K562 (cell line): ENCODE data around the gene NEDD4L. TPM values are rescaled to one million over a fixed set of nuclear protein-coding genes. Genes with fewer than 3 reads are reported as not detected.
A peak's percentile ranks its signal among the peaks of the same experiment; 100 is the strongest.

ENCODE experiments used
- ATAC-seq: fragments of 200-7000 bp; cut with Tn5 transposase; 3 replicates; pipeline ENCODE4 v1.9.1; 2020; ENCODE audit warnings: moderate library complexity
- BruUV-seq: library from RNA; stranded (reverse); fragments of 400-500 nt; replicated peaks from 2 replicates; lab custom pipeline; 2021; lab: Mats Ljungman, UMichigan
- CTCF ChIA-PET: fragments of 300-600 bp; formaldehyde crosslinking; extraction: SDS; loops from one replicate; lab custom pipeline; 2021; ENCODE audit warnings: low intra/inter-chr PET ratio; lab: Yijun Ruan, JAX
- POLR2A ChIA-PET: fragments of 300-600, 350-650 bp; sonication (Branson Sonifier 250); formaldehyde crosslinking; extraction: SDS; loops from one replicate; lab custom pipeline; 2021; ENCODE audit warnings: antibody characterized with exemption, inconsistent platforms; lab: Yijun Ruan, JAX
- DNase-seq, 4 experiments: peaks; one replicate each; pipeline versions ENCODE4 v3.0.0 to v3.0.0-alpha.2; 2011 to 2018; ENCODE audit warnings: low spot score in 3 of 4, mixed read lengths in 3 of 4; ENCODE audit errors: extremely low read depth in 1 of 4
- FAIRE-seq: peaks from 2 replicates; lab custom pipeline; 2011; peaks lifted over from hg19 to GRCh38; lab: Jason Lieb, UNC
- H2AFZ ChIP-seq: 2 replicates; pipeline ENCODE4 v1.6.0; 2011; ENCODE audit warnings: low read depth, low read length, control low read depth, inconsistent platforms
- H3K27ac ChIP-seq: fragments of 200-600 bp; 3 replicates; pipeline ENCODE4 v1.8.0; 2011; ENCODE audit warnings: low read depth, mild to moderate bottlenecking, control low read depth, inconsistent platforms, low read length, moderate library complexity, mixed read lengths; ENCODE audit errors: extremely low read depth
- H3K27me3 ChIP-seq, 2 experiments: fragments of 300-600 bp in 1 of 2; 2 replicates in 1 of 2; 3 replicates in 1 of 2; pipeline versions ENCODE4 v1.6.0 to v1.8.0; 2011; ENCODE audit warnings: inconsistent platforms in 2 of 2, low read length in 2 of 2, mild to moderate bottlenecking in 1 of 2, mixed read lengths in 1 of 2, moderate library complexity in 1 of 2; ENCODE audit not compliant: control insufficient read depth in 2 of 2, insufficient read depth in 2 of 2
- H3K36me3 ChIP-seq: fragments of 300-600 bp; 3 replicates; pipeline ENCODE4 v1.8.0; 2011; ENCODE audit warnings: mild to moderate bottlenecking, low read length, inconsistent platforms; ENCODE audit not compliant: control insufficient read depth, insufficient read depth
- H3K4me1 ChIP-seq, 2 experiments: fragments of 200-600 bp in 1 of 2; replicated peaks in 1 of 2; 2 replicates in 1 of 2; 3 replicates in 1 of 2; pipeline versions ENCODE4 v1.5.1 to v1.8.0; 2011; ENCODE audit warnings: inconsistent platforms in 2 of 2, low read length in 2 of 2, mild to moderate bottlenecking in 1 of 2, mixed read lengths in 1 of 2, moderate library complexity in 1 of 2; ENCODE audit not compliant: control insufficient read depth in 2 of 2, insufficient read depth in 2 of 2
- H3K4me2 ChIP-seq: 2 replicates; pipeline ENCODE4 v1.6.1; 2011; ENCODE audit warnings: low read length, control low read depth, inconsistent platforms, mixed read lengths; ENCODE audit not compliant: insufficient read depth
- H3K4me3 ChIP-seq: fragments of 200-600 bp; sonication (generic), shearing (Covaris generic); 2 replicates; pipeline ENCODE4 v1.5.1; 2016; ENCODE audit warnings: control low read depth, inconsistent platforms
- H3K79me2 ChIP-seq: fragments of 200-600 bp; 3 replicates; pipeline ENCODE4 v1.8.0; 2011; ENCODE audit warnings: low read length, inconsistent platforms; ENCODE audit not compliant: control insufficient read depth, insufficient read depth
- H3K9ac ChIP-seq, 2 experiments: 2 replicates each; pipeline versions ENCODE4 v1.6.0 to v1.6.1; 2011; ENCODE audit warnings: low read depth in 2 of 2, low read length in 2 of 2, control low read depth in 1 of 2, inconsistent platforms in 1 of 2, mild to moderate bottlenecking in 1 of 2, mixed read lengths in 1 of 2; ENCODE audit not compliant: insufficient read depth in 1 of 2
- H3K9me1 ChIP-seq: one replicate; pipeline ENCODE4 v1.6.0; 2011; ENCODE audit warnings: inconsistent platforms, mild to moderate bottlenecking, low read length, moderate library complexity; ENCODE audit not compliant: control insufficient read depth, insufficient read depth
- H3K9me3 ChIP-seq: replicated peaks from 2 replicates; pipeline ENCODE4 v1.5.1; 2011; ENCODE audit warnings: low read depth, low read length, inconsistent platforms; ENCODE audit not compliant: control insufficient read depth, insufficient read depth
- H4K20me1 ChIP-seq: replicated peaks from 2 replicates; pipeline ENCODE4 v1.6.1; 2011; ENCODE audit warnings: low read length, inconsistent platforms, mixed read lengths; ENCODE audit not compliant: control insufficient read depth, insufficient read depth
- C11orf30 ChIP-seq: fragments of 450-650 bp; IDR thresholded peaks from 2 replicates; pipeline ENCODE4 v1.6.1; 2016; ENCODE audit warnings: low read depth, mild to moderate bottlenecking
- MAFF ChIP-seq: IDR thresholded peaks from 2 replicates; pipeline ENCODE4 v1.6.1; 2012; ENCODE audit warnings: low read length, improper control_type of control experiment
- MAFG ChIP-seq: fragments of 450-650 bp; conservative IDR thresholded peaks from 2 replicates; pipeline ENCODE4 v1.6.1; 2016; ENCODE audit warnings: missing genetic modification characterization, missing compliant biosample characterization
- MAFK ChIP-seq: IDR thresholded peaks from 2 replicates; pipeline ENCODE4 v1.6.1; 2011; ENCODE audit warnings: low read length, improper control_type of control experiment
- ZNF146 ChIP-seq: IDR thresholded peaks from one replicate; pipeline ENCODE4 v1.6.1; 2018; ENCODE audit warnings: missing compliant biosample characterization; ENCODE audit not compliant: unreplicated experiment
- ZNF316 ChIP-seq: fragments of 450-650 bp; IDR thresholded peaks from 2 replicates; pipeline ENCODE4 v1.6.1; 2016
- ZNF696 ChIP-seq: fragments of 250-450 bp; sonication (Bioruptor Pico); conservative IDR thresholded peaks from 2 replicates; pipeline ENCODE4 v1.4.0; 2020; ENCODE audit warnings: mild to moderate bottlenecking, moderate library complexity
- WGBS: fragments of 100-300 bp; shearing (Covaris generic); methylation state at CpG from one replicate; pipeline ENCODE4 v1.1.6; 2016; ENCODE audit warnings: low coverage, mixed read lengths; ENCODE audit not compliant: insufficient coverage; ENCODE audit errors: missing lambda C conversion rate; 5-methylcytosine and 5-hydroxymethylcytosine counted together
- in situ Hi-C: fragments of 300-500 bp; cut with MboI; formaldehyde crosslinking; loops from 4 replicates; pipeline ENCODE4 v1.15.0; 2018; ENCODE audit warnings: inconsistent platforms, mixed read lengths
- intact Hi-C: fragments of 100-400 bp; cut with micrococcal nuclease; formaldehyde crosslinking; loops from 2 replicates; pipeline ENCODE4 v1.14.2; 2022
- polyA plus RNA-seq, 8 experiments: library from polyadenylated mRNA; depleted of rRNA in 4 of 8; stranded (reverse) in 5 of 8; unstranded in 3 of 8; fragments of >200 nt; fragmentation: Nextera tagmentation in 2 of 8; fragmentation: Illumina TruSeq in 1 of 8; extraction: Ambion mirVana in 2 of 8; extraction: Trizol in 1 of 8; gene quantifications; 2 replicates each; pipeline versions ENCODE4 v1.2.1 to v1.2.3, GENCODE V29; 2011 to 2014; ENCODE audit warnings: inconsistent platforms in 1 of 8, missing spikeins in 1 of 8
- total RNA-seq, 7 experiments: library from RNA; depleted of rRNA in 6 of 7; stranded (reverse); fragments of >200 nt in 6 of 7; fragmentation: Illumina TruSeq in 2 of 7; extraction: Trizol in 2 of 7; gene quantifications; 2 replicates each; pipeline versions ENCODE4 v1.2.1 to v1.2.3, GENCODE V29; 2011 to 2021; ENCODE audit warnings: low replicate concordance in 1 of 7

NEDD4L gene
- total and polyA plus RNA-seq, 9 of the 15 experiments (the other 6 are each of a cell fraction or from before 2014, with no cell fraction given) = 8.1 to 33.4 (median 19.9) TPM

GRCh38 chr18:58252166-58252565 lies 208.1 kb downstream of the NEDD4L start:
- H4K20me1 ChIP-seq = no peaks in the 10 kb centered on the region

GRCh38 chr18:58253318-58253717 lies 209.3 kb downstream of the NEDD4L start:
- ATAC-seq (no peak), DNase-seq (no peak), FAIRE-seq (no peak)
- H3K4me2 ChIP-seq = no peak overlapping the region
- no TSS peak for BruUV-seq
- no peak overlapping the region for H3K27ac ChIP-seq
- H3K9ac ChIP-seq = no peak overlapping the region
- no peaks in the 10 kb centered on the region for H3K27me3 ChIP-seq
- H3K9me1 ChIP-seq = no peaks in the 10 kb centered on the region
- no peaks in the 10 kb centered on the region for H4K20me1 ChIP-seq
- no peak overlapping the region for H3K4me3 ChIP-seq
- 93% methylated on average over 2 of the region's 2 CpGs for WGBS
- TF ChIP-seq MAFG (tag) (peak; percentile 30), C11orf30 (peak; percentile 46; the same call in 1 of the 2 replicates), MAFF (peak; percentile 35; the same call in 1 of the 2 replicates), ZNF696 (no peak), ZNF316 (peak; percentile 70), MAFK (peak; percentile 44; the same call in 1 of the 2 replicates)
- ChIA-PET POLR2A (no interaction called here), CTCF (no interaction called here)
- H3K79me2 ChIP-seq = 0 out of 3 replicates have a peak, but pooled peaks cover under 1% of the 10 kb centered on the region
- H2AFZ ChIP-seq = no peak overlapping the region
- in situ Hi-C loops (no loop called here), intact Hi-C loops (no loop called here)
- peaks cover 1% of the 10 kb centered on the region; the same call in 1 of the 2 replicates for H3K9me3 ChIP-seq
- peaks cover 6% of the 10 kb centered on the region; the same call in 2 of the 3 replicates for H3K36me3 ChIP-seq
- peaks cover 0 to 9% of the 10 kb centered on the region in 2 experiments; a peak in 3 of 5 replicates for H3K4me1 ChIP-seq

More at GRCh38 chr18:58252166-58252565, 208.1 kb downstream of the NEDD4L start:
- Histone ChIP-seq H3K27me3 (no peaks in the 10 kb centered on the region), H3K4me2 (no peak overlapping the region), H3K4me1 (peaks cover 0 to 1% of the 10 kb centered on the region in 2 experiments; a peak in 3 of 5 replicates), H2AFZ (no peak overlapping the region), H3K9me1 (no peaks in the 10 kb centered on the region), H3K9ac (no peak overlapping the region), H3K79me2 (no peaks in the 10 kb centered on the region), H3K27ac (no peak overlapping the region), H3K4me3 (no peak overlapping the region), H3K36me3 (peaks cover 6% of the 10 kb centered on the region; the same call in 2 of the 3 replicates)
- DNase-seq = no peak
- intact Hi-C loops (no loop called here), in situ Hi-C loops (no loop called here)
- CTCF ChIA-PET = no interaction called here
- ATAC-seq = no peak
- WGBS = 75% methylated on average over 6 of the region's 6 CpGs
- BruUV-seq = no TSS peak
- TF ChIP-seq ZNF146 (CRISPR knock-in tag) = no peak
- TF ChIP-seq, all 486 proteins: peak for 0
- no peak for FAIRE-seq
- POLR2A ChIA-PET = no interaction called here
- peaks cover 1% of the 10 kb centered on the region; the same call in 1 of the 2 replicates for H3K9me3 ChIP-seq
